HepG2 (cell line): ENCODE results near the gene CHEK1. TPM values are rescaled to one million over a fixed set of nuclear protein-coding genes. Genes with fewer than 3 reads are reported as not detected.

Experiments used
- BRCA1 ChIP-seq: sonication (generic); formaldehyde crosslinking; IDR thresholded peaks from 2 replicates; pipeline ENCODE4 v1.4.0; 2020; ENCODE audit warnings: missing genetic modification reagents
- CENPX ChIP-seq: sonication (generic); formaldehyde crosslinking; IDR thresholded peaks from 2 replicates; pipeline ENCODE4 v1.9.0; 2021; ENCODE audit warnings: mild to moderate bottlenecking, missing genetic modification reagents, moderate library complexity
- CREBL2 ChIP-seq: sonication (generic); formaldehyde crosslinking; IDR thresholded peaks from 2 replicates; pipeline ENCODE4 v1.8.1; 2023; ENCODE audit warnings: missing genetic modification reagents, mild to moderate bottlenecking, borderline replicate concordance
- DRAP1 ChIP-seq: IDR thresholded peaks from 2 replicates; pipeline ENCODE4 v1.6.1; 2016; ENCODE audit warnings: missing genetic modification reagents, missing compliant biosample characterization
- HMGXB3 ChIP-seq: sonication (generic); formaldehyde crosslinking; IDR thresholded peaks from 2 replicates; pipeline ENCODE4 v1.4.0; 2020; ENCODE audit warnings: missing genetic modification reagents, borderline replicate concordance
- IRF9 ChIP-seq: sonication (generic); formaldehyde crosslinking; IDR thresholded peaks from 2 replicates; pipeline ENCODE4 v1.8.0; 2022; ENCODE audit warnings: missing genetic modification reagents, mild to moderate bottlenecking, borderline replicate concordance
- KLF6 ChIP-seq: IDR thresholded peaks from 2 replicates; pipeline ENCODE4 v1.8.0; 2016; ENCODE audit warnings: missing biosample characterization, missing genetic modification reagents
- PHF5A ChIP-seq: IDR thresholded peaks from one replicate; pipeline ENCODE4 v1.6.1; 2018; ENCODE audit warnings: low read depth, missing genetic modification reagents; ENCODE audit not compliant: unreplicated experiment
- POLR2G ChIP-seq: fragments of 200-400 bp; formaldehyde crosslinking; IDR thresholded peaks from 2 replicates; pipeline ENCODE4 v1.6.1; 2018; ENCODE audit warnings: mild to moderate bottlenecking, low read depth, low read length, moderate library complexity
- SCMH1 ChIP-seq: sonication (generic); formaldehyde crosslinking; IDR thresholded peaks from 2 replicates; pipeline ENCODE4 v1.9.0; 2021; ENCODE audit warnings: missing genetic modification reagents, mild to moderate bottlenecking, borderline replicate concordance
- SIN3A ChIP-seq: IDR thresholded peaks from 2 replicates; pipeline ENCODE4 v1.6.1; 2011; ENCODE audit warnings: low read depth, mild to moderate bottlenecking, control low read depth, low read length, borderline replicate concordance
- TEAD3 ChIP-seq: optimal IDR thresholded peaks from 2 replicates; pipeline ENCODE3; 2016; ENCODE audit warnings: borderline replicate concordance
- TFE3 ChIP-seq: IDR thresholded peaks from 2 replicates; pipeline ENCODE4 v1.6.1; 2016
- ZFP82 ChIP-seq: sonication (generic); formaldehyde crosslinking; IDR thresholded peaks from 2 replicates; pipeline ENCODE4 v1.5.1; 2020; ENCODE audit warnings: mild to moderate bottlenecking, missing genetic modification reagents, borderline replicate concordance
- ZNF24 ChIP-seq: fragments of 450-650 bp; IDR thresholded peaks from 2 replicates; pipeline ENCODE4 v1.6.1; 2017; ENCODE audit warnings: antibody characterized with exemption, mild to moderate bottlenecking
- ZNF256 ChIP-seq: sonication (generic); formaldehyde crosslinking; conservative IDR thresholded peaks from 2 replicates; pipeline ENCODE4 v1.4.0; 2020; ENCODE audit warnings: missing genetic modification reagents
- ZNF562 ChIP-seq: sonication (generic); formaldehyde crosslinking; IDR thresholded peaks from 2 replicates; pipeline ENCODE4 v1.8.0; 2022; ENCODE audit warnings: missing genetic modification reagents, borderline replicate concordance
- polyA plus RNA-seq, 8 experiments: library from polyadenylated mRNA; depleted of rRNA in 3 of 8; stranded (reverse) in 7 of 8; unstranded in 1 of 8; fragments of >200 nt; fragmentation: Illumina TruSeq in 4 of 8; extraction: Trizol in 4 of 8; gene quantifications; 2 replicates each; pipeline versions ENCODE4 v1.2.1 to v1.2.3, GENCODE V29; 2011 to 2016; ENCODE audit warnings: low read depth in 4 of 8, missing spikeins in 1 of 8, mixed read lengths in 1 of 8; ENCODE audit not compliant: insufficient read depth in 1 of 8
- total RNA-seq, 5 experiments: library from RNA; depleted of rRNA; stranded (reverse); fragments of >200 nt; fragmentation: Illumina TruSeq; extraction: Trizol; gene quantifications; 2 replicates each; pipeline ENCODE4 v1.2.3, GENCODE V29; 2016; ENCODE audit warnings: low read depth in 1 of 5
- TF ChIP-seq, protein P1 (sequence below): IDR thresholded peaks from 2 replicates; pipeline ENCODE4 v1.6.1; 2012; ENCODE audit warnings: low read length, improper control_type of control experiment

CHEK1 gene
- total and polyA plus RNA-seq, 2 of the 13 experiments (the other 11 are each of a cell fraction or from before 2014, with no cell fraction given) = 17.8 to 83.2 TPM

DNA sequence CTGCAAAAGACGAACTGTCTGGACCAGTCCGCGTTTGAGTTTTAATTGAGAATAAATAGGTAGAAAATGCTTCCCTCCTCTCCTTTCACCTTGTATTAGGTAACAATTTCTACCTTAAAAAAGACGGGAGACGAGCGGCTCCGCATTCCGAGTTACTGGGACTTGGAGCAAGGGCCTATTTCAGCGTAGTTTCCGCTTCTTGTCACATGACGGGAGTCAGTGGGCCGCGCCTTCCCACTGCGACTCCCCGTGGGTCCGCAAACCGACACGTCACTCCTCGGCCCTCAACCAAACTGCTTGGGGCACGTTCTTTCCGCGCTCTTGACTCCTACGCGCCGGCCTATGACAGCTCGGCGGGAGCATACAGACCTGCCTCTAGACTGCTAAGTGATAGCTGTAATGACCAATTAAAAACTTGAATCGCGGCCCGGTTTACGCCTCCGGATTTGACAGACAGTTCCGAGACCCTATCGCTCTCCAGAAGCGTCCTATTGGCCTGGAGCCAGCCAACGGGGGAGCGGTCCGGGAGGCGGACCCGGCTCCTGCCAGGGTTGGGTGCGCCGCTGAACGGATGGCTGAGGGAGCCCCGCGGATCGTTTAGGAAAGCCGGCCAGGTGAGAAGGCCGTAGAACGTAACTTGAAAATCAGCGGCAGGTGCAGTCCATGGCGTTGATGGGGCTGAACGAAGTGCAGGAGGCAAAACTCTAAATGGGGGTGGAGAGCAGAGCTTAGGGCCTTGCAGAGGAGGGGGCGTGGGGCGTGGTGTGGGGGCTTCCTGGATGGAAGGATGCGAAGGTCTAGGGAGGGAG, 32.5 kb upstream of the CHEK1 start, which contains the start of gene STT3A (continued):
- TF ChIP-seq HMGXB3 = peak; percentile 68
- 0 out of 2 replicates have a peak, but pooled peaks have one; percentile 15 for TF ChIP-seq BRCA1 (CRISPR knock-in tag)
- no peak for TF ChIP-seq ZFP82 (CRISPR knock-in tag)
- TF ChIP-seq SCMH1 = no peak
- no peak for TF ChIP-seq ZNF256 (CRISPR knock-in tag)
- peak; percentile 94 for TF ChIP-seq TFE3 (CRISPR knock-in tag)
- TF ChIP-seq KLF6 (CRISPR knock-in tag) = no peak
- TF ChIP-seq PHF5A (CRISPR knock-in tag) = no peak
- TF ChIP-seq, protein P1, sequence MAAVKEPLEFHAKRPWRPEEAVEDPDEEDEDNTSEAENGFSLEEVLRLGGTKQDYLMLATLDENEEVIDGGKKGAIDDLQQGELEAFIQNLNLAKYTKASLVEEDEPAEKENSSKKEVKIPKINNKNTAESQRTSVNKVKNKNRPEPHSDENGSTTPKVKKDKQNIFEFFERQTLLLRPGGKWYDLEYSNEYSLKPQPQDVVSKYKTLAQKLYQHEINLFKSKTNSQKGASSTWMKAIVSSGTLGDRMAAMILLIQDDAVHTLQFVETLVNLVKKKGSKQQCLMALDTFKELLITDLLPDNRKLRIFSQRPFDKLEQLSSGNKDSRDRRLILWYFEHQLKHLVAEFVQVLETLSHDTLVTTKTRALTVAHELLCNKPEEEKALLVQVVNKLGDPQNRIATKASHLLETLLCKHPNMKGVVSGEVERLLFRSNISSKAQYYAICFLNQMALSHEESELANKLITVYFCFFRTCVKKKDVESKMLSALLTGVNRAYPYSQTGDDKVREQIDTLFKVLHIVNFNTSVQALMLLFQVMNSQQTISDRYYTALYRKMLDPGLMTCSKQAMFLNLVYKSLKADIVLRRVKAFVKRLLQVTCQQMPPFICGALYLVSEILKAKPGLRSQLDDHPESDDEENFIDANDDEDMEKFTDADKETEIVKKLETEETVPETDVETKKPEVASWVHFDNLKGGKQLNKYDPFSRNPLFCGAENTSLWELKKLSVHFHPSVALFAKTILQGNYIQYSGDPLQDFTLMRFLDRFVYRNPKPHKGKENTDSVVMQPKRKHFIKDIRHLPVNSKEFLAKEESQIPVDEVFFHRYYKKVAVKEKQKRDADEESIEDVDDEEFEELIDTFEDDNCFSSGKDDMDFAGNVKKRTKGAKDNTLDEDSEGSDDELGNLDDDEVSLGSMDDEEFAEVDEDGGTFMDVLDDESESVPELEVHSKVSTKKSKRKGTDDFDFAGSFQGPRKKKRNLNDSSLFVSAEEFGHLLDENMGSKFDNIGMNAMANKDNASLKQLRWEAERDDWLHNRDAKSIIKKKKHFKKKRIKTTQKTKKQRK = peak; percentile 89
- TF ChIP-seq TEAD3 = peak; percentile 73
- peak; percentile 37; the same call in 1 of the 2 replicates for TF ChIP-seq CREBL2
- TF ChIP-seq POLR2G = peak; percentile 84
- no peak for TF ChIP-seq ZNF562 (CRISPR knock-in tag)
- TF ChIP-seq DRAP1 (CRISPR knock-in tag) = peak; percentile 82
- no peak for TF ChIP-seq CENPX (CRISPR knock-in tag)
- no peak for TF ChIP-seq IRF9 (CRISPR knock-in tag)
- TF ChIP-seq ZNF24 = no peak
- peak; percentile 71; the same call in 1 of the 2 replicates for TF ChIP-seq SIN3A
